IMR-90 (cell line): Measurements from ENCODE around the gene NRM. TPM values are rescaled to one million over a fixed set of nuclear protein-coding genes. Genes with fewer than 3 reads are reported as not detected.

Source experiments
- ATAC-seq: fragments of 200-7000 bp; cut with Tn5 transposase; 2 replicates; pipeline ENCODE4 v1.9.1; 2020; ENCODE audit warnings: low read depth, mild to moderate bottlenecking, moderate library complexity
- BruUV-seq: library from RNA; stranded (reverse); fragments of 400-500 nt; replicated peaks from 2 replicates; lab custom pipeline; 2021; lab: Mats Ljungman, UMichigan
- CTCF ChIA-PET: fragments of 300-600 bp; formaldehyde crosslinking; extraction: SDS; loops from one replicate; lab custom pipeline; 2021; ENCODE audit warnings: antibody characterized with exemption; lab: Yijun Ruan, JAX
- POLR2A ChIA-PET: fragments of 300-600 bp; sonication (Branson Sonifier 250); formaldehyde crosslinking; loops from one replicate; lab custom pipeline; 2022; ENCODE audit warnings: antibody characterized with exemption; ENCODE audit not compliant: unreplicated experiment; lab: Charles Lee
- DNase-seq: peaks from one replicate; pipeline ENCODE4 v3.0.0; 2013
- H2AFZ ChIP-seq: replicated peaks from 2 replicates; pipeline ENCODE3; 2013; ENCODE audit warnings: low read length, mild to moderate bottlenecking; ENCODE audit not compliant: poor library complexity
- H2AK5ac ChIP-seq: 2 replicates; pipeline ENCODE4 v1.6.1; 2013; ENCODE audit warnings: low read depth, low read length, inconsistent platforms
- H2AK9ac ChIP-seq: replicated peaks from 2 replicates; pipeline ENCODE3; 2013; ENCODE audit warnings: mild to moderate bottlenecking, low read depth, low read length, moderate library complexity; ENCODE audit not compliant: poor library complexity
- H2BK120ac ChIP-seq: 2 replicates; pipeline ENCODE4 v1.6.1; 2013; ENCODE audit warnings: low read depth, low read length, inconsistent platforms
- H2BK15ac ChIP-seq: 3 replicates; pipeline ENCODE4 v1.6.1; 2013; ENCODE audit warnings: low read depth, low read length, inconsistent platforms
- H2BK20ac ChIP-seq: 2 replicates; pipeline ENCODE4 v1.6.1; 2013; ENCODE audit warnings: low read depth, mild to moderate bottlenecking, inconsistent platforms, low read length, moderate library complexity
- H2BK5ac ChIP-seq: 2 replicates; pipeline ENCODE4 v1.6.1; 2013; ENCODE audit warnings: mild to moderate bottlenecking, low read depth, low read length, inconsistent platforms; ENCODE audit not compliant: poor library complexity, severe bottlenecking
- H3K14ac ChIP-seq: replicated peaks from 2 replicates; pipeline ENCODE4 v1.6.1; 2013; ENCODE audit warnings: low read depth, low read length, inconsistent platforms
- H3K18ac ChIP-seq: 2 replicates; pipeline ENCODE4 v1.6.1; 2013; ENCODE audit warnings: low read depth, low read length, control low read depth
- H3K23ac ChIP-seq: 2 replicates; pipeline ENCODE4 v1.6.1; 2013; ENCODE audit warnings: low read depth, low read length, inconsistent platforms
- H3K27ac ChIP-seq: 2 replicates; pipeline ENCODE4 v1.5.1; 2013; ENCODE audit warnings: mild to moderate bottlenecking, control low read depth, low read length; ENCODE audit not compliant: insufficient read depth
- H3K27me3 ChIP-seq: 2 replicates; pipeline ENCODE4 v1.6.1; 2013; ENCODE audit warnings: low read length; ENCODE audit not compliant: control insufficient read depth, insufficient read depth
- H3K36me3 ChIP-seq: 2 replicates; pipeline ENCODE4 v1.6.1; 2013; ENCODE audit warnings: low read length, mixed read lengths; ENCODE audit not compliant: control insufficient read depth, insufficient read depth
- H3K4ac ChIP-seq: 2 replicates; pipeline ENCODE4 v1.6.1; 2013; ENCODE audit warnings: low read depth, low read length, inconsistent platforms
- H3K4me1 ChIP-seq: 2 replicates; pipeline ENCODE4 v1.6.1; 2013; ENCODE audit warnings: low read length, mixed read lengths; ENCODE audit not compliant: control insufficient read depth, insufficient read depth
- H3K4me2 ChIP-seq: 2 replicates; pipeline ENCODE4 v1.6.1; 2013; ENCODE audit warnings: low read depth, mild to moderate bottlenecking, control low read depth, low read length, moderate library complexity
- H3K4me3 ChIP-seq: 2 replicates; pipeline ENCODE4 v1.5.1; 2013; ENCODE audit warnings: low read depth, mild to moderate bottlenecking, control low read depth, low read length, moderate library complexity; ENCODE audit not compliant: insufficient read depth
- H3K56ac ChIP-seq: 2 replicates; pipeline ENCODE4 v1.6.1; 2013; ENCODE audit warnings: low read length, inconsistent platforms; ENCODE audit not compliant: insufficient read depth; ENCODE audit errors: extremely low read depth
- H3K79me1 ChIP-seq, 2 experiments: 2 replicates each; pipeline ENCODE4 v1.6.1; 2013; ENCODE audit warnings: low read length in 2 of 2, inconsistent platforms in 1 of 2, low read depth in 1 of 2
- H3K9ac ChIP-seq: 2 replicates; pipeline ENCODE4 v1.6.1; 2013; ENCODE audit warnings: low read depth, low read length, control low read depth
- H3K9me1 ChIP-seq: 2 replicates; pipeline ENCODE4 v1.6.1; 2013; ENCODE audit warnings: low read length, inconsistent platforms; ENCODE audit not compliant: insufficient read depth
- H3K9me3 ChIP-seq: 2 replicates; pipeline ENCODE4 v1.6.1; 2013; ENCODE audit warnings: low read length; ENCODE audit not compliant: control insufficient read depth, insufficient read depth
- H4K20me1 ChIP-seq: 2 replicates; pipeline ENCODE4 v1.6.1; 2013; ENCODE audit warnings: low read length, inconsistent platforms; ENCODE audit not compliant: insufficient read depth
- H4K5ac ChIP-seq: 2 replicates; pipeline ENCODE4 v1.6.1; 2013; ENCODE audit warnings: mild to moderate bottlenecking, low read depth, low read length, control low read depth
- H4K8ac ChIP-seq, 2 experiments: 2 replicates each; pipeline ENCODE4 v1.6.1; 2013; ENCODE audit warnings: low read depth in 2 of 2, low read length in 2 of 2, control low read depth in 1 of 2, inconsistent platforms in 1 of 2
- H4K91ac ChIP-seq: 2 replicates; pipeline ENCODE4 v1.6.1; 2013; ENCODE audit warnings: low read depth, low read length, inconsistent platforms; ENCODE audit not compliant: insufficient read depth
- CHD1 ChIP-seq: IDR thresholded peaks from 2 replicates; pipeline ENCODE4 v1.6.1; 2012; ENCODE audit warnings: low read depth, low read length, improper control_type of control experiment
- FOS ChIP-seq: fragments of 150-350 bp; IDR thresholded peaks from 2 replicates; pipeline ENCODE4 v1.6.1; 2016; ENCODE audit warnings: low read depth, low read length
- MAFK ChIP-seq: IDR thresholded peaks from 2 replicates; pipeline ENCODE4 v1.6.1; 2012; ENCODE audit warnings: low read depth, low read length, improper control_type of control experiment
- MAZ ChIP-seq: IDR thresholded peaks from 2 replicates; pipeline ENCODE4 v1.6.1; 2012; ENCODE audit warnings: low read depth, mild to moderate bottlenecking, low read length, improper control_type of control experiment, moderate library complexity, borderline replicate concordance
- MXI1 ChIP-seq: IDR thresholded peaks from 2 replicates; pipeline ENCODE4 v1.6.1; 2012; ENCODE audit warnings: low read depth, mild to moderate bottlenecking, low read length, moderate library complexity, borderline replicate concordance
- NFE2L2 ChIP-seq: fragments of 150-350 bp; IDR thresholded peaks from 2 replicates; pipeline ENCODE4 v1.6.1; 2016; ENCODE audit warnings: low read depth, mild to moderate bottlenecking, low read length
- RAD21 ChIP-seq: IDR thresholded peaks from 2 replicates; pipeline ENCODE4 v1.6.1; 2012; ENCODE audit warnings: low read length, improper control_type of control experiment
- RCOR1 ChIP-seq: IDR thresholded peaks from 2 replicates; pipeline ENCODE4 v1.6.1; 2012; ENCODE audit warnings: mild to moderate bottlenecking, low read length, improper control_type of control experiment; ENCODE audit not compliant: insufficient replicate concordance
- RFX5 ChIP-seq: IDR thresholded peaks from 2 replicates; pipeline ENCODE4 v1.8.0; 2012; ENCODE audit warnings: low read depth, mild to moderate bottlenecking, low read length, moderate library complexity
- SMC3 ChIP-seq: fragments of 150-350 bp; IDR thresholded peaks from 2 replicates; pipeline ENCODE4 v1.6.1; 2016; ENCODE audit warnings: low read depth, mild to moderate bottlenecking, antibody characterized with exemption, low read length, moderate library complexity
- WGBS, 2 experiments: methylation state at CpG; one replicate each; pipeline versions ENCODE4 v1.1.5 to v1.1.7; 2013; ENCODE audit warnings: missing lambda C conversion rate in 2 of 2; ENCODE audit not compliant: insufficient read length in 1 of 2; ENCODE audit errors: extremely low coverage in 2 of 2; 5-methylcytosine and 5-hydroxymethylcytosine counted together
- dilution Hi-C: fragments of 300-500 bp; cut with HindIII; formaldehyde crosslinking; loops from one replicate; pipeline ENCODE4 v1.14.3; 2018; ENCODE audit warnings: low sequenced_read_pairs; ENCODE audit not compliant: unreplicated experiment
- in situ Hi-C: fragments of 300-500 bp; cut with MboI; formaldehyde crosslinking; loops from 3 replicates; pipeline ENCODE4 v1.14.3; 2019; ENCODE audit warnings: low sequenced_read_pairs, inconsistent platforms, mixed read lengths
- intact Hi-C: fragments of 100-400 bp; cut with micrococcal nuclease; formaldehyde crosslinking; loops from 2 replicates; pipeline ENCODE4 v1.10.0; 2022
- polyA plus RNA-seq, 3 experiments: library from polyadenylated mRNA; depleted of rRNA; stranded (reverse); fragments of >200 nt; gene quantifications; 2 replicates each; pipeline ENCODE4 v1.2.3, GENCODE V29; 2012; ENCODE audit warnings: low replicate concordance in 1 of 3
- total RNA-seq: library from RNA; depleted of rRNA; stranded (reverse); fragments of >200 nt; gene quantifications from 2 replicates; pipeline ENCODE4 v1.2.3, GENCODE V29; 2012
- TF ChIP-seq, protein P1 (sequence below): fragments of 150-350 bp; IDR thresholded peaks from 2 replicates; pipeline ENCODE4 v1.6.1; 2017; ENCODE audit warnings: mild to moderate bottlenecking, antibody characterized with exemption, low read length, low read depth
- TF ChIP-seq, protein P2 (sequence below): fragments of 150-350 bp; IDR thresholded peaks from 2 replicates; pipeline ENCODE4 v1.6.1; 2016; ENCODE audit warnings: low read depth, mild to moderate bottlenecking, low read length, moderate library complexity, borderline replicate concordance
- TF ChIP-seq, protein P3 (sequence below): conservative IDR thresholded peaks from 2 replicates; pipeline ENCODE4 v1.5.1; 2012; ENCODE audit warnings: mild to moderate bottlenecking, low read depth, low read length, improper control_type of control experiment

NRM gene
- total and polyA plus RNA-seq, 2 of the 4 experiments (the other 2 are of a cell fraction), result 2.2 to 27.0 TPM

DNA sequence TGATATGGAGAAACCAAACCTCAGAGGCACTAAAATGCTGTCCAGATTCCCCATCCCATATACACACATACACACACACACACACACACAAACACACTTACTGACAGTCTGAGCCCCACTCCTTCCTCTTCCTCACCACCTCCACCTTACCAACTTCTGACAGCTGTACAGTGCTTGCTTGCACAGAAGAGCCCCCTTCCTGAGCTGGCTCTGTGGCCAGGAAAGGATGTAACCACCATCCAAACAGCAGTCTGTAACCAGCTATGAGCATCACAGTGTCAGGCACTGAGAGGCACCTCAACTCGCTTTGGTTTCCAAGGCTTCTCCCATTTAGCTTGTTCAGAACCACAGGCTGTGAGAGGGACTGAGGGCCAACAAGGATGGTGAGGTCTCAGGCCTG lies 49.7 kb downstream of the NRM start:
- H2AK5ac ChIP-seq, result no peak overlapping the region
- no peak overlapping the region for H2BK120ac ChIP-seq
- H3K27ac ChIP-seq, result no peak overlapping the region
- H3K4me3 ChIP-seq, result no peak overlapping the region
- no peak overlapping the region for H2AK9ac ChIP-seq
- no peaks in the 10 kb centered on the region for H3K27me3 ChIP-seq
- no peak overlapping the region for H4K5ac ChIP-seq
- no peaks in the 10 kb centered on the region; the same call in 1 of the 2 replicates for H3K9me1 ChIP-seq
- no peak overlapping the region for H3K18ac ChIP-seq
- H2BK20ac ChIP-seq, result no peak overlapping the region
- no peaks in the 10 kb centered on the region for H4K20me1 ChIP-seq
- CTCF ChIA-PET, result interaction anchor here (2.2 kb wide), 1 partner anchor 31 kb away, joined by 5 read pairs; the partner anchor contains the start of gene DHX16
- in situ Hi-C loops (no loop called here), intact Hi-C loops (no loop called here), dilution Hi-C loops (no loop called here)
- no peak overlapping the region for H2BK15ac ChIP-seq
- H3K4ac ChIP-seq, result no peak overlapping the region
- WGBS, 2 experiments, result 100% methylated on average over 1 of the region's 1 CpG; no CpG with 5 or more reads in 1 of the 2 experiments
- DNase-seq, result no peak
- no peak overlapping the region for H3K9ac ChIP-seq
- no peak overlapping the region for H3K14ac ChIP-seq
- H2AFZ ChIP-seq, result no peak overlapping the region
- H4K91ac ChIP-seq, result no peak overlapping the region
- H4K8ac ChIP-seq, result no peak overlapping the region
- TF ChIP-seq RFX5 (no peak), RCOR1 (no peak), RAD21 (no peak), MXI1 (no peak), NFE2L2 (no peak), FOS (no peak), MAFK (no peak), CHD1 (no peak), SMC3 (no peak), MAZ (no peak)
- TF ChIP-seq, protein P1, sequence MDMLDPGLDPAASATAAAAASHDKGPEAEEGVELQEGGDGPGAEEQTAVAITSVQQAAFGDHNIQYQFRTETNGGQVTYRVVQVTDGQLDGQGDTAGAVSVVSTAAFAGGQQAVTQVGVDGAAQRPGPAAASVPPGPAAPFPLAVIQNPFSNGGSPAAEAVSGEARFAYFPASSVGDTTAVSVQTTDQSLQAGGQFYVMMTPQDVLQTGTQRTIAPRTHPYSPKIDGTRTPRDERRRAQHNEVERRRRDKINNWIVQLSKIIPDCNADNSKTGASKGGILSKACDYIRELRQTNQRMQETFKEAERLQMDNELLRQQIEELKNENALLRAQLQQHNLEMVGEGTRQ, result no peak
- TF ChIP-seq, protein P2, sequence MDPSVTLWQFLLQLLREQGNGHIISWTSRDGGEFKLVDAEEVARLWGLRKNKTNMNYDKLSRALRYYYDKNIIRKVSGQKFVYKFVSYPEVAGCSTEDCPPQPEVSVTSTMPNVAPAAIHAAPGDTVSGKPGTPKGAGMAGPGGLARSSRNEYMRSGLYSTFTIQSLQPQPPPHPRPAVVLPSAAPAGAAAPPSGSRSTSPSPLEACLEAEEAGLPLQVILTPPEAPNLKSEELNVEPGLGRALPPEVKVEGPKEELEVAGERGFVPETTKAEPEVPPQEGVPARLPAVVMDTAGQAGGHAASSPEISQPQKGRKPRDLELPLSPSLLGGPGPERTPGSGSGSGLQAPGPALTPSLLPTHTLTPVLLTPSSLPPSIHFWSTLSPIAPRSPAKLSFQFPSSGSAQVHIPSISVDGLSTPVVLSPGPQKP, result no peak
- TF ChIP-seq, protein P3, sequence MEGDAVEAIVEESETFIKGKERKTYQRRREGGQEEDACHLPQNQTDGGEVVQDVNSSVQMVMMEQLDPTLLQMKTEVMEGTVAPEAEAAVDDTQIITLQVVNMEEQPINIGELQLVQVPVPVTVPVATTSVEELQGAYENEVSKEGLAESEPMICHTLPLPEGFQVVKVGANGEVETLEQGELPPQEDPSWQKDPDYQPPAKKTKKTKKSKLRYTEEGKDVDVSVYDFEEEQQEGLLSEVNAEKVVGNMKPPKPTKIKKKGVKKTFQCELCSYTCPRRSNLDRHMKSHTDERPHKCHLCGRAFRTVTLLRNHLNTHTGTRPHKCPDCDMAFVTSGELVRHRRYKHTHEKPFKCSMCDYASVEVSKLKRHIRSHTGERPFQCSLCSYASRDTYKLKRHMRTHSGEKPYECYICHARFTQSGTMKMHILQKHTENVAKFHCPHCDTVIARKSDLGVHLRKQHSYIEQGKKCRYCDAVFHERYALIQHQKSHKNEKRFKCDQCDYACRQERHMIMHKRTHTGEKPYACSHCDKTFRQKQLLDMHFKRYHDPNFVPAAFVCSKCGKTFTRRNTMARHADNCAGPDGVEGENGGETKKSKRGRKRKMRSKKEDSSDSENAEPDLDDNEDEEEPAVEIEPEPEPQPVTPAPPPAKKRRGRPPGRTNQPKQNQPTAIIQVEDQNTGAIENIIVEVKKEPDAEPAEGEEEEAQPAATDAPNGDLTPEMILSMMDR, result no peak
- peaks cover 39% of the 10 kb centered on the region for H3K36me3 ChIP-seq
- no peak for ATAC-seq
- no peak overlapping the region for H3K56ac ChIP-seq
- no peak overlapping the region for H2BK5ac ChIP-seq
- POLR2A ChIA-PET, result interaction anchor here (0.5 kb wide), 1 partner anchor 9 kb away, joined by 11 read pairs; no protein-coding TSS in a partner anchor
- H3K9me3 ChIP-seq, result no peaks in the 10 kb centered on the region
- BruUV-seq, result no TSS peak
- H3K4me2 ChIP-seq, result no peak overlapping the region
- no peak overlapping the region for H3K23ac ChIP-seq
- H3K4me1 ChIP-seq, result no peaks in the 10 kb centered on the region
- peaks cover 11 to 15% of the 10 kb centered on the region in 2 experiments for H3K79me1 ChIP-seq
